Brain pericyte (primary cell): ENCODE results near the gene ALOX5AP.
A peak's percentile ranks its signal among the peaks of the same experiment; 100 is the strongest.

Source experiments
- DNase-seq: peaks from one replicate; pipeline ENCODE4 v3.0.0-alpha.2; 2012; ENCODE audit warnings: low read depth, low spot score

Gene ALOX5AP

GRCh38 chr13:30735025-30735871 is at the start of gene ALOX5AP:
Gene ALOX5AP, plus strand, starts transcription at chr13:30735543. Its CDS starts 63 bp downstream, at chr13:30735606.
- no peak for DNase-seq

GRCh38 chr13:30685987-30686386 is 49.4 kb upstream of the ALOX5AP start:
- DNase-seq, result no peak

- DNase-seq, result no peak
Observed at GRCh38 chr13:30687601-30688000, 47.7 kb upstream of the ALOX5AP start.

- DNase-seq, result no peak
Observed at GRCh38 chr13:30689752-30690151, 45.6 kb upstream of the ALOX5AP start.

GRCh38 chr13:30690282-30691188 is 44.8 kb upstream of the ALOX5AP start:
- DNase-seq, result peak; percentile 92

GRCh38 chr13:30692113-30692512 is 43.2 kb upstream of the ALOX5AP start:
- no peak for DNase-seq

- DNase-seq, result no peak
Observed at GRCh38 chr13:30696278-30697176, 38.8 kb upstream of the ALOX5AP start.

GRCh38 chr13:30697177-30697953 is 38.0 kb upstream of the ALOX5AP start:
- no peak for DNase-seq

- DNase-seq, result peak; percentile 68
Observed at GRCh38 chr13:30697996-30698401, 37.3 kb upstream of the ALOX5AP start.

GRCh38 chr13:30698488-30699005 is 36.8 kb upstream of the ALOX5AP start:
- no peak for DNase-seq

- no peak for DNase-seq
Observed at GRCh38 chr13:30700364-30700763, 35.0 kb upstream of the ALOX5AP start.

GRCh38 chr13:30702006-30702405 is 33.3 kb upstream of the ALOX5AP start:
- DNase-seq, result no peak

GRCh38 chr13:30704596-30704995 is 30.7 kb upstream of the ALOX5AP start:
- DNase-seq, result no peak

- DNase-seq, result no peak
Observed at GRCh38 chr13:30705680-30706079, 29.7 kb upstream of the ALOX5AP start.

- DNase-seq, result no peak
Observed at GRCh38 chr13:30708541-30708940, 26.8 kb upstream of the ALOX5AP start.

GRCh38 chr13:30710442-30710841 is 24.9 kb upstream of the ALOX5AP start:
- no peak for DNase-seq

GRCh38 chr13:30711375-30711774 is 24.0 kb upstream of the ALOX5AP start:
- no peak for DNase-seq

GRCh38 chr13:30711837-30712236 is 23.5 kb upstream of the ALOX5AP start:
- no peak for DNase-seq

- DNase-seq, result no peak
Observed at GRCh38 chr13:30712536-30713532, 22.5 kb upstream of the ALOX5AP start.
